NCI-H146 treated with DMSO at 0.1 percent for 48 hours (cell line): Measurements from ENCODE around the gene KL.

ENCODE experiments used
- DNase-seq: peaks from one replicate; lab custom pipeline; 2025; ENCODE audit not compliant: unreplicated experiment; lab: John Stamatoyannopoulos, UW

The KL gene

GRCh38 chr13:33016414-33017322, at the start of gene KL:
KL (plus strand) TSS chr13:33016423; CDS start chr13:33016441, 18 bp downstream.
- DNase-seq, result no peak

DNA sequence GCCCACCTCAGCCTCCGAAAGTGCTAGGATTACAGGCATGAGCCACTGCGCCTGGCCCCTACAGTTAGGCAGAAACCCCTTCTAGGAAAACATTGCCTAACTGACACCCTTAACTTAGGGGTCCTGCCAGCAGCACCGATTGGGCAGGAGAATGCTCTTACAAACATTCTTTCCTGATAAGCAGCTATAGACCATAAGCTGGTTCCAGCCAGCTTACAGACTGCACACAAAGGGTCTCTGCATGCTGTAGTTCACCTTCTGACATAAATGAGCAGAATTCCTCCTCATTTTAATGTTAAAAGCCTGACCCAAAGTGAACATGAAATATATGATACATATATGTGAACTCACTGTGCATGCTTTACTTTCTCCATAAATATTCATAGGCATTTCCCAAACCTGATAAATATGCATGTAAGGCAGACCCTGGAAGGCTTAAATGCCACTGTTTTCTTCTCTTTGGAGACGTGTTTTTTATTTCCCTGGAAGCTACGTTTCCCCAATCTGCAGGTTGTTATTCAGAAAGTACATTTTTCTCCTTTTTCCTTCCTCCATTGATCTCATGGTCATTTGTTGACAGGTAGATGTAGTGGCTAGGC, 48.5 kb upstream of the KL start:
- no peak for DNase-seq

DNA sequence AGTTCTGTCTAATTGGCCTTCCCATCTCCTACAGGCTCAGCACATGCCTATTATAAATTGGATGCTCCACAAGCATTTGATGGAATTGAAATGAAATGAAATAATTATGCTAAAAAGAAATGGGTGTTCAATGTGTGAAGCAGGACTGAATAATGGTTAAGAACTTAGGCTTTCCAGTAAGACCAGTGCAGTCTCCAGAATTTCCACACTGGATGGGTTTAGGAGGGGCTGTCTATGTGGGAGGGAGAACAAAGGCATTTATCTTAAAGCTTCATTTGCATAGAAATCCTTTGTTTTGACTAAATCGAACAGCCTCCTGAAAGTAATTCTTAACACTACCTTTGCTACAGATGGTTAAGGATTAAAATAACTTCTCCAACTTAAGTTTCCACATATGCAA, 47.9 kb upstream of the KL start:
- no peak for DNase-seq

GRCh38 chr13:32968793-32969192, 47.4 kb upstream of the KL start:
- DNase-seq, result no peak

DNA sequence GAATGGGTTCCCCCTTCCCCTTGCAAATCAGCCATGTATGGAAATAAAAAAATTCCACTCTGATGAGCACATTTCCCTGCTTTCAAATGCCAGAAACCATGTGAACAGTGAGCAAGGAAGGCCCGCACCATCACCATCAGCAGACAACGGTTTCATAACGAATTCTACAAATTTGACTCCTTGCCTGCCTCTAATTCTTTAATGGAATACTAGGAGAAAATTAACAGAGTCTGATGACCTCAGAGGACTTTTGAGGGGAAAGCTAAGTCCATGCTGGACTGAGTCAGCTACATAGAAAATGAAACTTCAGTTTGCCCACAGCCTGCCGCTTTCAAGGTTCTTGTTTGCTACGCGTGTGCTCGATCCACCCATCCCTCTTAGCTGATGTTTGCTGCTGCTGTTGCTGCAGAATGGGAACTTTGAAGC, 46.7 kb upstream of the KL start:
- DNase-seq, result no peak

DNA sequence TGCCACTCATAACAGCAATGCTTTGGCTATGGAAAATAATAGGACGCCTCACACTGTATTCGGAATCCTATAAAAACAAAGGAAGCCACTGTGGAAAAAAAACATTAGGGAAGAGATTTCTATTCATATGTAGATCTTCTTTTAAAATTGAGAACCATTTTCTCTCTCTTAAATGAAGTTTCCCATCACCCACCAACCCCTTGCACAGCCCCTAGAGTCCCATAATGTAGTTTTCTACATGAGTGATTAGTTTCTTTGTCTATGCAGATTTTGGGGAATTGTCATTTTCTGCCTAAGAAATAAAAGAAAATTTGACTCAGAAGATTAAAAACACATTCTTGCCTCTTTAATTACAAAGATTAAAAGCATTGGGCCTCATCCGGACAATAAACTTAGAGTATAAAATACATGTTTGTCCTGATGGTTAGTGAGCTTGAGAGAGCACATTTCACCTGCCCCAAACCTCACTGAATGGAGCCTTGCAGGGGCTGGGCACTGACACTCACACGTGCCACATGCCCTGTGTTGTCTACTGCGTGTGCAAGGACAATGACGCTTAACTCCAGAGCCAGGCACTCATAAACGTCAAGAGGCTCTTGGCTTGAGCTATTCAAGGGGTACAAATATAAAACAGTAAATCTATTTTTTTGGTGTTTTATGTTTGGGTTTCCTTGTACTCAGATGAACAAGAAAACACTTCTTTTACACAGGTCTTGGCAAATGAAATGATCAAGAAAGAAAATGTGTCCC, 40.0 kb upstream of the KL start:
- DNase-seq, result no peak

DNA sequence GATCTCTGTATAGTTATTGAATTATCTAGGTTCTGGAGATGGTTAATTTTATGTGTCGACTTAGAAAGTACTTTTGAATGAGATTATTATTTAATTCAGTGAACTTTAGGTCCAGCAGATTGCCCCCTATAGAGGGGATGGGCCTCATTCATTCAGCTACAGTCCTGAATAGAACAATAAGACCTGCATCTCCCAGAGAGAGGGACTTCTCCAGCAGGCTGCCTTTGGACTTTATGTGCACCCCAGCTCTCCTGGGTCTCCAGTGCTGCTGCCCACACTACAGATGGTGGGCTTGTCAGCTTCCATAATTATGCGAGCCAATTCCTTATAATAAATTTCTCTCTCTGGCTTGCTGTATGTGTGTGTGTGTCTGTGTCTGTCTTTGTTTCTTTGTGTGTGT, 39.3 kb upstream of the KL start:
- DNase-seq, result no peak

DNA sequence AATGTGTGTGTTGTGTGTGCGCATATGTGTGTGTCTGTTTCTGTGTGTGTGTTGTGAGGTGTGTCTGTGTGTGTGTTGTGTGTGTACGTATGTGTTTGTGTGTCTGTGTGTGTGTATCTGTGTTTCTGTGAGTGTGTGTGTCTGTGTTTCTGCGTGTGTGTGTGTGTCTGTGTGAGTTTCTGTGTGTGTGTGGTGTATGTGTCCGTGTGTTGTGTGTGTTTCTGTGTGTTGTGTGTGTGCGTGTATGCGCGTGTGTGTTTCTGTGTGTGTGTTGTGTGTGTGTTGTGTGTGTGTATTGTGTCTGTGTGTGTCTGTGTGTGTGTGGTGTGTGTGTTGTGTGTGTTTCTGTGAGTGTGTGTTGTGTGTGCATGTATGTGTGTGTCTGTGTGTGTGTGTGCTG, 38.9 kb upstream of the KL start:
- no peak for DNase-seq

- DNase-seq, result no peak
These were observed 37.9 kb upstream of the KL start for GRCh38 chr13:32978278-32978677.

DNA sequence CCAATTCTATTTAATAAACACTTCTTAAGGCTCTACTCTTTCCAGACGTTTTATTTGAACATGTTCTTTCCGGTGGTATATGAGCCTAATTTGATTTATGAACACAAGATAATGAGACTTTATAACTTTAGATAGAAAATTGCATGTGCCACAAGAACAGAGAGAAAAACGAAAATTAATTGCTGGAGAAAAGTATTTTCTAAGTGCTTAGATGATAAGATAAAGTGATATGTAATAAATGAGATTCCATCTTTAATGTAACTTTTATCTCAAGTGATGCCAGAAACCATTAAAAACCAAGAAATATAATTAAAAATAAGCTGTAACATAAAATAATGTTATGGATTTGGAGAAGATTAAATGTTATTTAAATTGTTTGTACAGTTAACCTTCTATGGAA, 33.2 kb upstream of the KL start:
- DNase-seq, result no peak

DNA sequence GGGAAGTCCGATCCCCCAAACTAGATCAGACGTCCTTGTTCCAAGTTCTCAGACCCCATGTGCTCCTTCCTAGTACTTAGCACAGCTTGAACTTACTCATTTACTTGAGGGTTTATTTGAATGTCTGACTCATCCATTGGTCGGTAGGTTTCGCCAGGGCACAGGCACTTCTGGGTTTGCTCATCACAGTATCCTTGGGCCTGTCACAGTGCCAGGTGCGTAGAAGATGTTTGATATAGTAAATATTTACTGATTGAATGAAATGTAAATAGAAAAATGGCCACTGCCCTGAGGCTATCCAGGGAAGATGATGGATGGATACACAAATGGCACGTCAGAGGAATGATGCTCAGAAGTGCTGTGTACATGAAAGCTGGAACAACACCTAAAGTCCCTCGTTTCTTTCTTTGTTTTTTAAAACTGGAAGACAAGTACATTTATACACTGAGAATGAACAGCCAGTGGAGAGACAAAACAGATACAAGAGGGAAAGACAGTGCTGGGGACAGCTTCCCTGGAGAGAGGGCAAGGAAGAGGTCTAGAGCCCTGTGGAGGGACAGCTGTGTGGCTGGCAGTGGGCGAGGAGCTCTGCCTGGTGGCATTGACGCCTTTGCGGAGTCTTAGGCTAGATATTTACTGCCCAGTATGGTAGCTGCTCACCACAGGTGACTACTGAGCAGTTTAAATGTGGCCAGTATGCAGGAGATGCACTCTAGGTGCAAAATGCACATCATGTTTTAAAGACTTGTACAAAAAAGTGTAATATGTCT, 31.2 kb upstream of the KL start:
- DNase-seq, result peak; percentile 94

GRCh38 chr13:32986552-32986951, 29.7 kb upstream of the KL start:
- no peak for DNase-seq

- no peak for DNase-seq
These were observed 28.8 kb upstream of the KL start for GRCh38 chr13:32987462-32987861.

DNA sequence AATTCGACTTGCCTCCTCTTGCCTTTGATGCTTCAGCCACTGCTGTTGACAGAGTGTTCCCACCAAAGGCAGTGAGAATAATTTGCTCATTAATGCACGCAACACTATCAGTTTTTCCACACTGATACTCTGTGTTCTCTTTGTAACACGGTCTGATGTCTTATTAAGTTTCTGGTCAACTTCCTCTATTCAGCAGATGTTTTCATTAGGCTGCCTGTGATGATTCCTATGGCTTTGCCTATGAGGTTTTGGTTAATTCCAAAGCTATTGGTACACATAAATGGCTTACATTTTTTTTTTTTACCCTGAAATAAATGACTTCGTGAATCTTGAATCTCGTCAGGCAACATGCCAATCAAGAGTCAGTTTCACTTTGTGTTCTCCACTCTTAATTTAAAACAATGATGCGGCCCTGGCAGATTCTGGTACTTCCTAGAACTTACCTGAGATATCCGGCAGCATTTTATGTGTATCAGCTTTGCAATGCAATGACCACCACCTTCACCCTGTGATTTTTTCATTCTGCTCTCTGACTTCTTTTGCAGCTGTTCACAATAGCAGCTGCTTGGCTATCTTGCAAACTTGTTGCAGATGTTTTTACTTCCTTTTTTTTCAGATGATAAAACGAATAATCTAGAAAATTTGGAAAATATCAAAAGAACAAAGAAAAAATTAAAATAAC, 27.5 kb upstream of the KL start:
- no peak for DNase-seq

DNA sequence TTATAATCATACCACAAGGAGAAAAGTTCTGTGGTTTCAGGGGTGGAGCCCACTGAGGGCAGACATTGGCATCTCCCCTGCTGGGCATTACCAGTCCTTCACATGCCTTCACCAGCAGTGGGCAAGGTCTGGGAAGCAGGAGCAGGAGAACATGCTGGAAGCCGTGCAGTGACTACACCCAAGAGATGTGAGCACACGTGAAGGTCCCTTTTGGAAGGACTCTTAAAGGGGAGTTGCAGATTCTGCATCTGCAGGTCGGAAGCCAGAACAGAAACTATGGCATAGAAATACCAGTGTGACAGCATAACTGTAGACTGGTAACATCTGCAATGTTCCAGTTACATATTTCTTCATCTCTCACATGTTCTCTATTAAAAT, 26.9 kb upstream of the KL start:
- DNase-seq, result no peak

DNA sequence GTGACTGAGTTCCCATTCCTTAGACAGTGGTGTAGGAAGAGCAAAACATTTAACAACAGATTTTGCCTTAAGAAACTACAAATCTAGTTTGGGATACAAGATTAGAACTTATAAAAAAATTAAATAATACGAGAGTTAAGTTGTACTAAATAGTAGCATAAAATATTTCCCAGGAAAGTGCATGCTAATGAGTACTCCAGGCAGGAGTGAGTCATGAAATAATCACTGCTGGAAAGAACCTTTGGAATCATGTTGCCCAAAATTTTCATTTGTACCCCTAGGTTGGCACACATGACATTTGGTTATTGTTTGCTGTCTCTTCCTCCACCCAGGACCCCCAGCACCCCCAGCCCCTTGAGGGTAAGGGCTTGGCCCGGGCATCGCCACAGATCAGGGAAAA, 26.3 kb upstream of the KL start:
- no peak for DNase-seq

DNA sequence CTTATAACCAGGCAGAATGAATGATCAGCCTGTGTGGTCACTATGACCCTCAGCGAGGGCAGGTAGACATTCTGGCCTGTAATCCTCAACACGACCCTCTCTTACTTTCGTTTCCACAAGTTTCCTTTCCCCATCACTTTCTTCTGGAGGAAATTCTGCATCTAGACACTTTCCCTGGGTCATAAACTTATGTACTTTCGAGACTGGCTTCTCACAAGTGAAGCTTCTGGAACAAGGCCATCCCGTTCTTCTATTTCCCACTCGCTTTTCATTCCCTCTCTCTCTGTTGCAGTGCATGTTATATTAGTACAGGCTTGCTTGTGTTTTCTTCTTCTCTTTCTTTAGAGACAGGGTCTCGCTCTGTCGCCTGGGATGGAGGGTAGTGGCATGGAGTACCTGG, 23.1 kb upstream of the KL start:
- DNase-seq, result no peak

- DNase-seq, result no peak
These were observed 18.8 kb upstream of the KL start for GRCh38 chr13:32997399-32997798.

DNA sequence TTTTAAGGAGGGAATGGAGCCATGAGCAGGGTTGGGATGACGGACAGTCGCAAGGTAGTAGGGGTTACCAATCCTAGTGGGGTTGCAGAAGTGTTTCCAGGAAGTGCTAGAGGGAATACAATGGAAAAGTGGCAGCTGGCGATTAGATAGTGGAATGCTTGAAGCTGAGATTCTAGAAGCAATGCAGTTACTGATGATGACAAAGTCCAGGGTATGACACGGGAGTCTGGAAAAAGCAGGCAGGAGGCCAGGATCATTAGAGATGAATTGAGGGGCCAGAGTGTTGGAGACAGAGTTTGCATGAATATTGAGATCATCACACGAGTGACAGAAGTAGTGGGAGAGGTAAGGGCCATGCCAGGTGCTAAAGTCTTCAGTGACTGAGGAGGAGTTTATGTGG, 17.3 kb upstream of the KL start:
- no peak for DNase-seq

- DNase-seq, result no peak
These were observed 15.9 kb upstream of the KL start for GRCh38 chr13:33000365-33000764.
